K562 (cell line): ENCODE measurements around the gene PTPRT. TPM values are rescaled to one million over a fixed set of nuclear protein-coding genes. Genes with fewer than 3 reads are reported as not detected.

Experiments
- ATAC-seq: fragments of 200-7000 bp; cut with Tn5 transposase; 3 replicates; pipeline ENCODE4 v1.9.1; 2020; ENCODE audit warnings: moderate library complexity
- BruUV-seq: library from RNA; stranded (reverse); fragments of 400-500 nt; replicated peaks from 2 replicates; lab custom pipeline; 2021; lab: Mats Ljungman, UMichigan
- CTCF ChIA-PET: fragments of 300-600 bp; formaldehyde crosslinking; extraction: SDS; loops from one replicate; lab custom pipeline; 2021; ENCODE audit warnings: low intra/inter-chr PET ratio; lab: Yijun Ruan, JAX
- POLR2A ChIA-PET: fragments of 300-600, 350-650 bp; sonication (Branson Sonifier 250); formaldehyde crosslinking; extraction: SDS; loops from one replicate; lab custom pipeline; 2021; ENCODE audit warnings: antibody characterized with exemption, inconsistent platforms; lab: Yijun Ruan, JAX
- DNase-seq, 4 experiments: peaks; one replicate each; pipeline versions ENCODE4 v3.0.0 to v3.0.0-alpha.2; 2011 to 2018; ENCODE audit warnings: low spot score in 3 of 4, mixed read lengths in 3 of 4; ENCODE audit errors: extremely low read depth in 1 of 4
- FAIRE-seq: peaks from 2 replicates; lab custom pipeline; 2011; peaks lifted over from hg19 to GRCh38; lab: Jason Lieb, UNC
- H2AFZ ChIP-seq: 2 replicates; pipeline ENCODE4 v1.6.0; 2011; ENCODE audit warnings: low read depth, low read length, control low read depth, inconsistent platforms
- H3K27ac ChIP-seq: fragments of 200-600 bp; 3 replicates; pipeline ENCODE4 v1.8.0; 2011; ENCODE audit warnings: low read depth, mild to moderate bottlenecking, control low read depth, inconsistent platforms, low read length, moderate library complexity, mixed read lengths; ENCODE audit errors: extremely low read depth
- H3K27me3 ChIP-seq, 2 experiments: fragments of 300-600 bp in 1 of 2; 2 replicates in 1 of 2; 3 replicates in 1 of 2; pipeline versions ENCODE4 v1.6.0 to v1.8.0; 2011; ENCODE audit warnings: inconsistent platforms in 2 of 2, low read length in 2 of 2, mild to moderate bottlenecking in 1 of 2, mixed read lengths in 1 of 2, moderate library complexity in 1 of 2; ENCODE audit not compliant: control insufficient read depth in 2 of 2, insufficient read depth in 2 of 2
- H3K36me3 ChIP-seq: fragments of 300-600 bp; 3 replicates; pipeline ENCODE4 v1.8.0; 2011; ENCODE audit warnings: mild to moderate bottlenecking, low read length, inconsistent platforms; ENCODE audit not compliant: control insufficient read depth, insufficient read depth
- H3K4me1 ChIP-seq, 2 experiments: fragments of 200-600 bp in 1 of 2; replicated peaks in 1 of 2; 2 replicates in 1 of 2; 3 replicates in 1 of 2; pipeline versions ENCODE4 v1.5.1 to v1.8.0; 2011; ENCODE audit warnings: inconsistent platforms in 2 of 2, low read length in 2 of 2, mild to moderate bottlenecking in 1 of 2, mixed read lengths in 1 of 2, moderate library complexity in 1 of 2; ENCODE audit not compliant: control insufficient read depth in 2 of 2, insufficient read depth in 2 of 2
- H3K4me2 ChIP-seq: 2 replicates; pipeline ENCODE4 v1.6.1; 2011; ENCODE audit warnings: low read length, control low read depth, inconsistent platforms, mixed read lengths; ENCODE audit not compliant: insufficient read depth
- H3K4me3 ChIP-seq: fragments of 200-600 bp; sonication (generic), shearing (Covaris generic); 2 replicates; pipeline ENCODE4 v1.5.1; 2016; ENCODE audit warnings: control low read depth, inconsistent platforms
- H3K79me2 ChIP-seq: fragments of 200-600 bp; 3 replicates; pipeline ENCODE4 v1.8.0; 2011; ENCODE audit warnings: low read length, inconsistent platforms; ENCODE audit not compliant: control insufficient read depth, insufficient read depth
- H3K9ac ChIP-seq, 2 experiments: 2 replicates each; pipeline versions ENCODE4 v1.6.0 to v1.6.1; 2011; ENCODE audit warnings: low read depth in 2 of 2, low read length in 2 of 2, control low read depth in 1 of 2, inconsistent platforms in 1 of 2, mild to moderate bottlenecking in 1 of 2, mixed read lengths in 1 of 2; ENCODE audit not compliant: insufficient read depth in 1 of 2
- H3K9me1 ChIP-seq: one replicate; pipeline ENCODE4 v1.6.0; 2011; ENCODE audit warnings: inconsistent platforms, mild to moderate bottlenecking, low read length, moderate library complexity; ENCODE audit not compliant: control insufficient read depth, insufficient read depth
- H3K9me3 ChIP-seq: replicated peaks from 2 replicates; pipeline ENCODE4 v1.5.1; 2011; ENCODE audit warnings: low read depth, low read length, inconsistent platforms; ENCODE audit not compliant: control insufficient read depth, insufficient read depth
- H4K20me1 ChIP-seq: replicated peaks from 2 replicates; pipeline ENCODE4 v1.6.1; 2011; ENCODE audit warnings: low read length, inconsistent platforms, mixed read lengths; ENCODE audit not compliant: control insufficient read depth, insufficient read depth
- BMI1 ChIP-seq: fragments of 150-350 bp; IDR thresholded peaks from 2 replicates; pipeline ENCODE4 v1.6.1; 2014; ENCODE audit warnings: low read length
- CEBPG ChIP-seq, 3 experiments: fragments of 200-800 bp in 1 of 3; sonication (Bioruptor generic) in 1 of 3; sonication (generic) in 1 of 3; formaldehyde crosslinking in 1 of 3; IDR thresholded peaks in 2 of 3; conservative IDR thresholded peaks in 1 of 3; 2 replicates each; pipeline versions ENCODE4 v1.6.1 to v1.8.0; 2016 to 2022; ENCODE audit warnings: missing compliant biosample characterization in 2 of 3, missing genetic modification characterization in 2 of 3, mild to moderate bottlenecking in 1 of 3, missing genetic modification reagents in 1 of 3
- HCFC1 ChIP-seq: IDR thresholded peaks from 2 replicates; pipeline ENCODE4 v1.6.1; 2012; ENCODE audit warnings: low read depth, low read length, improper control_type of control experiment
- MAX ChIP-seq: sonication (generic); formaldehyde crosslinking; IDR thresholded peaks from 2 replicates; pipeline ENCODE4 v1.9.0; 2022; ENCODE audit warnings: mild to moderate bottlenecking, missing genetic modification reagents
- MBD1 ChIP-seq: fragments of 250-450 bp; sonication (Bioruptor Pico); IDR thresholded peaks from 2 replicates; pipeline ENCODE4 v1.8.0; 2022; ENCODE audit warnings: inconsistent platforms
- MBD2 ChIP-seq: sonication (generic); IDR thresholded peaks from 2 replicates; pipeline ENCODE4 v1.6.1; 2016; ENCODE audit warnings: low read depth, borderline replicate concordance
- SP2 ChIP-seq: IDR thresholded peaks from 2 replicates; pipeline ENCODE4 v1.6.1; 2011; ENCODE audit warnings: mild to moderate bottlenecking, low read depth, low read length, moderate library complexity; ENCODE audit not compliant: poor library complexity, severe bottlenecking; ENCODE audit errors: extremely low read depth
- ZFP36 ChIP-seq: fragments of 150-350 bp; IDR thresholded peaks from 2 replicates; pipeline ENCODE4 v1.6.1; 2018; ENCODE audit warnings: low read length, low read depth; ENCODE audit not compliant: partially characterized antibody
- ZNF24 ChIP-seq: fragments of 450-650 bp; IDR thresholded peaks from 2 replicates; pipeline ENCODE4 v1.6.1; 2016
- ZNF384 ChIP-seq: IDR thresholded peaks from 2 replicates; pipeline ENCODE4 v1.6.1; 2012; ENCODE audit warnings: low read depth, low read length, improper control_type of control experiment
- ZNF77 ChIP-seq: fragments of 250-450 bp; sonication (Bioruptor Pico); IDR thresholded peaks from 2 replicates; pipeline ENCODE4 v1.5.0; 2020
- WGBS: fragments of 100-300 bp; shearing (Covaris generic); methylation state at CpG from one replicate; pipeline ENCODE4 v1.1.6; 2016; ENCODE audit warnings: low coverage, mixed read lengths; ENCODE audit not compliant: insufficient coverage; ENCODE audit errors: missing lambda C conversion rate; 5-methylcytosine and 5-hydroxymethylcytosine counted together
- in situ Hi-C: fragments of 300-500 bp; cut with MboI; formaldehyde crosslinking; loops from 4 replicates; pipeline ENCODE4 v1.15.0; 2018; ENCODE audit warnings: inconsistent platforms, mixed read lengths
- intact Hi-C: fragments of 100-400 bp; cut with micrococcal nuclease; formaldehyde crosslinking; loops from 2 replicates; pipeline ENCODE4 v1.14.2; 2022
- polyA plus RNA-seq, 8 experiments: library from polyadenylated mRNA; depleted of rRNA in 4 of 8; stranded (reverse) in 5 of 8; unstranded in 3 of 8; fragments of >200 nt; fragmentation: Nextera tagmentation in 2 of 8; fragmentation: Illumina TruSeq in 1 of 8; extraction: Ambion mirVana in 2 of 8; extraction: Trizol in 1 of 8; gene quantifications; 2 replicates each; pipeline versions ENCODE4 v1.2.1 to v1.2.3, GENCODE V29; 2011 to 2014; ENCODE audit warnings: inconsistent platforms in 1 of 8, missing spikeins in 1 of 8
- total RNA-seq, 7 experiments: library from RNA; depleted of rRNA in 6 of 7; stranded (reverse); fragments of >200 nt in 6 of 7; fragmentation: Illumina TruSeq in 2 of 7; extraction: Trizol in 2 of 7; gene quantifications; 2 replicates each; pipeline versions ENCODE4 v1.2.1 to v1.2.3, GENCODE V29; 2011 to 2021; ENCODE audit warnings: low replicate concordance in 1 of 7

The PTPRT gene
- total and polyA plus RNA-seq, 9 of the 15 experiments (the other 6 are each of a cell fraction or from before 2014, with no cell fraction given): not detected

- no peaks in the 10 kb centered on the region for H3K79me2 ChIP-seq
Measured at GRCh38 chr20:42656130-42656529, 533.6 kb downstream of the PTPRT start.

More at GRCh38 chr20:42656130-42656529, 533.6 kb downstream of the PTPRT start:
- H3K4me2 ChIP-seq: no peak overlapping the region
- ChIA-PET POLR2A (no interaction called here), CTCF (no interaction called here)
- no peaks in the 10 kb centered on the region for H4K20me1 ChIP-seq
- H3K4me3 ChIP-seq: no peak overlapping the region
- TF ChIP-seq ZNF24: no peak
- no peak for TF ChIP-seq BMI1
- no peak for TF ChIP-seq ZNF77 (CRISPR knock-in tag)
- no peak for TF ChIP-seq ZFP36
- no peak for TF ChIP-seq MBD2
- no peak for TF ChIP-seq CEBPG (CRISPR knock-in tag; IDR thresholded peaks at IDR 0.05)
- TF ChIP-seq CEBPG (tag; conservative IDR thresholded peaks at IDR 0.05 in 1 of 2, IDR thresholded peaks at IDR 0.05 in 1 of 2): no peak
- no peak for TF ChIP-seq MBD1 (CRISPR knock-in tag)
- TF ChIP-seq ZNF384: no peak
- no peak for TF ChIP-seq HCFC1
- TF ChIP-seq SP2: no peak
- TF ChIP-seq MAX: no peak
- in situ Hi-C loops: no loop called here
- H3K27me3 ChIP-seq: no peaks in the 10 kb centered on the region
- DNase-seq: no peak
- H3K27ac ChIP-seq: no peak overlapping the region
- 0% methylated on average over 2 of the region's 2 CpGs for WGBS
- no peak overlapping the region for H2AFZ ChIP-seq
- intact Hi-C loops: no loop called here
- BruUV-seq: no TSS peak
- no peaks in the 10 kb centered on the region for H3K9me1 ChIP-seq
- no peaks in the 10 kb centered on the region for H3K9me3 ChIP-seq
- FAIRE-seq: no peak
- no peak for ATAC-seq
- no peaks in the 10 kb centered on the region for H3K36me3 ChIP-seq
- no peaks in the 10 kb centered on the region for H3K4me1 ChIP-seq
- H3K9ac ChIP-seq: no peak overlapping the region
